Activated CD4-positive, alpha-beta T cell treated with anti-CD3 and anti-CD28 coated beads for 36 hours (primary cell): ENCODE data around the gene TSKU. TPM values are rescaled to one million over a fixed set of nuclear protein-coding genes. Genes with fewer than 3 reads are reported as not detected.

ENCODE experiments used
- ATAC-seq: fragments of 200-7000 bp; cut with Tn5 transposase; one replicate; pipeline ENCODE4 v1.10.0; 2021; ENCODE audit warnings: mild to moderate bottlenecking, moderate library complexity
- CTCF ChIA-PET: fragments of 350-600 bp; sonication (Branson Sonifier 250); formaldehyde crosslinking; loops from one replicate; lab custom pipeline; 2021; ENCODE audit warnings: antibody characterized with exemption; lab: Charles Lee
- POLR2A ChIA-PET: fragments of 350-600 bp; sonication (Branson Sonifier 250); formaldehyde crosslinking; loops from one replicate; lab custom pipeline; 2021; ENCODE audit warnings: antibody characterized with exemption, inconsistent platforms; lab: Charles Lee
- DNase-seq: peaks from one replicate; pipeline ENCODE4 v3.0.0-alpha.2; 2020
- H3K27ac Mint-ChIP-seq: one replicate; pipeline ENCODE4 v1.8.0; 2021; ENCODE audit warnings: mixed read lengths
- H3K27me3 Mint-ChIP-seq: one replicate; pipeline ENCODE4 v1.8.0; 2021; ENCODE audit warnings: mixed read lengths
- H3K36me3 Mint-ChIP-seq: one replicate; pipeline ENCODE4 v1.8.0; 2021; ENCODE audit warnings: low read depth, mixed read lengths
- H3K4me1 Mint-ChIP-seq: one replicate; pipeline ENCODE4 v1.8.0; 2021; ENCODE audit warnings: mixed read lengths
- H3K4me3 Mint-ChIP-seq: one replicate; pipeline ENCODE4 v1.8.0; 2021; ENCODE audit warnings: mild to moderate bottlenecking, moderate library complexity, mixed read lengths
- H3K9me3 Mint-ChIP-seq: one replicate; pipeline ENCODE4 v1.8.0; 2021; ENCODE audit warnings: low read depth, mixed read lengths
- intact Hi-C, 2 experiments: fragments of 100-400 bp; cut with DNase I in 1 of 2; cut with micrococcal nuclease in 1 of 2; formaldehyde crosslinking; loops; one replicate each; pipeline versions ENCODE4 v1.14.2 to v1.15.1; 2022 to 2024; cut with DNase I, micrococcal nuclease
- total RNA-seq, 2 experiments: library from RNA; stranded (reverse); gene quantifications; one replicate each; pipeline ENCODE4 v1.2.3, GENCODE V29; 2021

The TSKU gene
- total RNA-seq, 2 experiments from 2014 or later, result 8.0 to 8.3 TPM

DNA sequence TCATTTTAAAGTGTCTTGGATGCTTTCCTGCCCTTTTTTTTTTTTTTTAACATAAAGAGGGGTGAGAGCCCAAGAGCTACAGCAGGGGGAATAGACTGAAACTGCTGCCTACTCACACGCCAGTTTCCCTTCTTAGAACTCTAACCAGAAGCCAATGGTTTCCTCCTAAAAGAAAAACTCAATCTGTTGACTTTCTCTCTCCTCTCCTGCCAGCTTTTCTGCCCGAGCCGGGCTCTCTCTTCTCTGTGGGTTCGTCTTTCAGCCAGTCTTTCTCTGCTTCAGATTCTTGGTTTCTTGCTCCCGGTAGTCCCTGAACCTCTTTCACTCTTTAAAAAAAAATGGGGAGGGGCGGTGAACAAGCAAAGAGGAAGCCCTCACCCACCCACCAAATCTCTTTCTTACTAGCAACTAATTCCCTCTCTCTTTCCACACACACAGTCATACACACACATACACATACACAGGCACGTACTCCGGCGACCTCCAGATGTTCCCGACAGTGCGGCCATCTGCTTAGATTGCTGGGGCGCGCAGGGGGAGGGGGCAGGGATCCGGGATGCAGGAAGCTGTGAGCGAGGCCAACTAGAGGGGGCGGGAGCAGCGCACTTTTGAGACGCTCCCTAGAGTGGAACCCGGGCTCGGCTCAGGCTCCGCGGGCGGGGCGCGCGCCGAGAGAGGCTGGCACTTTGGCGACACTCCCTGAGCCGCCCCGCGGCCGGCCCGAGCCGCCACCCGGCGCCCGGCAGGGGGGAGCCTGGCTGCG is 444 bp upstream of the TSKU start:
- Mint-ChIP-seq H3K36me3 (no peaks in the 10 kb centered on the region), H3K4me3 (peak overlapping the region; percentile 69), H3K4me1 (peaks cover 15% of the 10 kb centered on the region), H3K27ac (peak overlapping the region; percentile 96), H3K27me3 (peaks cover 41% of the 10 kb centered on the region), H3K9me3 (no peaks in the 10 kb centered on the region)
- ATAC-seq, result peak; percentile 89
- DNase-seq, result peak; percentile 91
- ChIA-PET POLR2A (interaction anchor here (0.7 to 1.4 kb wide), 2 partner anchors 21 to 258 kb away, joined by 3 read pairs; no protein-coding TSS in a partner anchor), CTCF (interaction anchor here (1.1 kb wide), 1 partner anchor 16 kb away, joined by 4 read pairs; no protein-coding TSS in a partner anchor)
- intact Hi-C loops, result loop anchor here (1.0 to 10.0 kb wide), 5 partner anchors 16 to 548 kb away; partner anchors contain the start of genes ACER3 (in 1 of the 2) and EMSY (in 1 of the 2)

DNA sequence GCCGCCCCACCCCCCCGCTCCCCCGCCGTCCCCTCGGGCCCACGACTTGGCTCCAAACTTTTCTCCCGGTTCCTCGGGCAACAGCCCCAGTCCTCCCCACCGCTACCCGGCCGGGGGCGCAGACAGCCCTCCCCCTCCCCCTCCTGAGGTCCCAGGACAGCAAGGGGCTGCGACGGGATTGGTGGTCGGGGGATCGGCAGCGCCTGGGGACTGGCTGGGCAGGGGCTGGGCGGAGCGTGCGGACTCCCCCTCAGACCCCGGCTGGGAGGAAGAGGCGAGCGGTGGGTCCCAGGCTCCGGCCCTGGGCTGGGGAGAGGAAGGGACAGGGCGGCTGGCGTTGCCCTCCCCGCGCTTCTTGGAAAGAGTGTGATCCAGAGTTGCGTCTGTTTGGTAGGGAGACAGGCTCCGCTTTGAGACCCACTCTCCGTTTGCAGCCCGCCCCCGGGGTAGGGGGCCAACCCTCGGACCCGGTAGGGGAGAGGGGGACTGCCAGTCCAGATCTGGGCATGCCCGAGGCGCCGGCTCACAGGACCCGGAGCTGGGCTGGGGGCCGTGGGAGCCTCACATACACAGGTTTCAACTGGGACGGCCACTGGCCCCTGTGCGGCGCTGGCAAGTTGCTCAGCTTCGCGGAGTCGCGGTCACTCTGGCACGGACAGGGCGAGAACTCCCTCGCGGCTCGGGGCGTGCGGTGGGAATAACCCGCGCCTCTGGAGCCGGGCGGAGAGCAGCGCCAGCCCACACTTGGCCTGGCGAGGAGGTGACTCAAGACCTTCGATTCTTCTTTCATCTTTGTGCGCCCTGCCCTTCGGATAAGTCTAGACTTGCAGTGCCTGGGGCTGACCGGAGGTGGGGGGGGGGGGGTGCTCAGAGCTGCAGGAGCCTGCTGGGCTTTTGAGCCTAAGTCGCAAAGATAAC is 999 bp downstream of the TSKU start:
- H3K4me3 Mint-ChIP-seq, result peak overlapping the region; percentile 65
- H3K27me3 Mint-ChIP-seq, result peaks cover 32% of the 10 kb centered on the region
- no peak overlapping the region for H3K27ac Mint-ChIP-seq
- POLR2A ChIA-PET, result no interaction called here
- intact Hi-C loops, result loop anchor here (1.0 to 10.0 kb wide), 5 partner anchors 15 to 549 kb away; partner anchors contain the start of genes ACER3 (in 1 of the 2) and EMSY (in 1 of the 2)
- H3K9me3 Mint-ChIP-seq, result no peaks in the 10 kb centered on the region
- peak; percentile 29 for DNase-seq
- ATAC-seq, result no peak
- CTCF ChIA-PET, result no interaction called here
- no peaks in the 10 kb centered on the region for H3K36me3 Mint-ChIP-seq
- peaks cover 15% of the 10 kb centered on the region for H3K4me1 Mint-ChIP-seq

DNA sequence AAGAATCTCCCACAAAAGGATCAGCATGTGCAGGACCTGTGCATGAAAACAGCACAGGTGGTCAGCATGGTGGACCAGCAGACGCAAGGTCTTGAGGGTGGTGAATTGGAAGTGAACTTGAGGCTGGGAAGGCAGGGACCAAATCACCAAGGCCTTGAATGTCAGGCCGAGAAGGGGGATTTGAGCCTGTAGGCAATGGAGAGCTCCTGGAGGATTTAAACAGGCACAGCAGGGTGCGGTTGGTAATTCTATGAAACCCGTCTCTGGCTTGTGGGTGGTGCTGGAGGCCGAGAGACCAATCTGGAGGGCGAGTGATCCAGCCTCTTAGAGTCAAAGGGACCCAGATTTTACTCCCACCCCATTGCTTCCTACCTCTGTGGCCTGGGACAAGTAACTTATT is 2.4 kb downstream of the TSKU start:
- ATAC-seq (no peak), DNase-seq (no peak)
- Mint-ChIP-seq H3K4me1 (peaks cover 15% of the 10 kb centered on the region), H3K9me3 (no peaks in the 10 kb centered on the region), H3K36me3 (no peaks in the 10 kb centered on the region), H3K4me3 (peak overlapping the region; percentile 65), H3K27me3 (peaks cover 27% of the 10 kb centered on the region), H3K27ac (no peak overlapping the region)
- intact Hi-C loops, result loop anchor here in 1 of 2 experiments (10.0 kb wide), 1 partner anchor 341 kb away; the partner anchor contains the start of gene EMSY
- ChIA-PET POLR2A (no interaction called here), CTCF (interaction anchor here (1.3 to 1.8 kb wide), 2 partner anchors 13 to 25 kb away, joined by 4 to 6 read pairs; no protein-coding TSS in a partner anchor)

DNA sequence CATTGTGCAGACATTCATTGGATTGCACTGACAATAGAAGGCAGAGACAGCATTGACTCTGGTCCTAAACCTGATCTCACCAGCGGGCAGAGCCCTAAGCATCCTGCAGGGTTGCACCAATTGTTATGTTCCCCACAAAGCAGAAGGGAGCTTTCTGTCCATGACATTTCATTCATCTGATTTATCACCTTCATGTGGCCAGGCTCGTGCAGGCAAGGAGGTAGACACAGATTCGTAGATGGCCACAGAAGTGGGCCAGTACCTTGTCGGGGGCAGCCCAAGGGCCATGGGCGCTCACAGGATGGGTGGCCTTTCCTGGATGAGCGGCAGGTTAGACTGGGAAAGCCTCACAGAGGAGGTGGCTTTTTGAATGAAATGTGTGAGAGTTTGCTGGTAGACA is 2.9 kb downstream of the TSKU start:
- no peak for ATAC-seq
- H3K9me3 Mint-ChIP-seq, result no peaks in the 10 kb centered on the region
- POLR2A ChIA-PET, result no interaction called here
- peaks cover 24% of the 10 kb centered on the region for H3K27me3 Mint-ChIP-seq
- DNase-seq, result no peak
- intact Hi-C loops, result loop anchor here in 1 of 2 experiments (10.0 kb wide), 1 partner anchor 341 kb away; the partner anchor contains the start of gene EMSY
- CTCF ChIA-PET, result interaction anchor here (1.3 to 1.8 kb wide), 2 partner anchors 12 to 24 kb away, joined by 4 to 6 read pairs; no protein-coding TSS in a partner anchor
- H3K4me3 Mint-ChIP-seq, result no peak overlapping the region
- H3K4me1 Mint-ChIP-seq, result peaks cover 15% of the 10 kb centered on the region
- no peaks in the 10 kb centered on the region for H3K36me3 Mint-ChIP-seq
- H3K27ac Mint-ChIP-seq, result no peak overlapping the region

DNA sequence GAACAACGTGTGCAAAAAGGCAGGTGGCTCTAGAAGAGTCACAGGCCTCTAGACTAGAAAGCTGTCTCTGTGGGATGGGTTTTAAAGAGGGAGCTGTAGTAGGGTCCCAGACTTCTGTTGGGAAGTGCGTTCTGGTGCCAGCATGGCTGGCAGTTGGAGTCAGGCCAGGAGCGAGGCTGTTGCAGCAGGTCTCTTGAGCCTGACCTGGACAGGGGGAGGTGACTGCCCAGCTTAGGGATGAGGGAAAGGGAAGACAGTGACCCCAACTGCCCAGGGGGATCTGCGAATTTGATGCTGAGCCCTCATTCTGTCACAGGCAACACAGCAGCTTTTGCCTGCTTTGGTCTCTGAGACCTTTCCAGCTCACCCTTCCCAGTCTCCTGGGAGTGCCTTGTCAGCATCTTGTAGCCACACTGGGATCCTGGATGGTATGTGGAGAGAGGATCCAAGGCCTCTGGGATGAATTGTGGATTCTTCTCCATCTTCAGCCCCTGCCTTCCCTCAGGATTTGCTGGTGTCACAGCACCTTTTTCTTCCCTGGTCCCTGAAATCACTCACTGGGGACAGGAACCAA is 3.4 kb downstream of the TSKU start:
- H3K36me3 Mint-ChIP-seq, result no peaks in the 10 kb centered on the region
- DNase-seq, result no peak
- H3K4me1 Mint-ChIP-seq, result peaks cover 15% of the 10 kb centered on the region
- H3K27ac Mint-ChIP-seq, result no peak overlapping the region
- no peak overlapping the region for H3K4me3 Mint-ChIP-seq
- intact Hi-C loops, result loop anchor here in 1 of 2 experiments (10.0 kb wide), 1 partner anchor 342 kb away; the partner anchor contains the start of gene EMSY
- ChIA-PET CTCF (interaction anchor here (1.8 kb wide), 1 partner anchor 12 kb away, joined by 6 read pairs; no protein-coding TSS in a partner anchor), POLR2A (no interaction called here)
- H3K27me3 Mint-ChIP-seq, result peaks cover 22% of the 10 kb centered on the region
- ATAC-seq, result no peak
- H3K9me3 Mint-ChIP-seq, result no peaks in the 10 kb centered on the region

DNA sequence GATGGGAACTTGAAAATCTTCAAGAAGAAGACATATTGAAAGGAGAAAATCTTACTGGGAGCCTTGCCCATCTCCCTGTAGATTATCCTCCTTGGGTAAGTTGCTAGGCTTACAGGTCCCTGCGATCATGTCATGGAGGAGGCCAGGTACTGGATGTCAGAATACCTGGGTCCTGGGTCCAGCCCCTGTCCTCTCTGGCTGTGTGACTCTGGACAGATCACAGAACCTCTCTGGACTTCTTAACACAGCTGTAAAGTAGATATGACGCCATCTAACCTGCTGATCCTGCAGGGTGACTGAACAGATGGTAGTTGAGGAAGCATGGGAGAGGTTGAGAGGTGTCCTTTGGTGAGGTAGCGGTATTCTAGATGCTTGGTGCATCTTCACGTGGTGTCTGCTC is 4.1 kb downstream of the TSKU start:
- intact Hi-C loops, result loop anchor here in 1 of 2 experiments (10.0 kb wide), 1 partner anchor 342 kb away; the partner anchor contains the start of gene EMSY
- peaks cover 22% of the 10 kb centered on the region for H3K27me3 Mint-ChIP-seq
- H3K4me1 Mint-ChIP-seq, result peaks cover 14% of the 10 kb centered on the region
- CTCF ChIA-PET, result interaction anchor here (1.2 kb wide), 2 partner anchors 11 to 52 kb away, joined by 3 to 8 read pairs; no protein-coding TSS in a partner anchor
- POLR2A ChIA-PET, result no interaction called here
- no peak for ATAC-seq
- no peak overlapping the region for H3K4me3 Mint-ChIP-seq
- DNase-seq, result no peak
- no peaks in the 10 kb centered on the region for H3K36me3 Mint-ChIP-seq
- no peaks in the 10 kb centered on the region for H3K9me3 Mint-ChIP-seq
- no peak overlapping the region for H3K27ac Mint-ChIP-seq

DNA sequence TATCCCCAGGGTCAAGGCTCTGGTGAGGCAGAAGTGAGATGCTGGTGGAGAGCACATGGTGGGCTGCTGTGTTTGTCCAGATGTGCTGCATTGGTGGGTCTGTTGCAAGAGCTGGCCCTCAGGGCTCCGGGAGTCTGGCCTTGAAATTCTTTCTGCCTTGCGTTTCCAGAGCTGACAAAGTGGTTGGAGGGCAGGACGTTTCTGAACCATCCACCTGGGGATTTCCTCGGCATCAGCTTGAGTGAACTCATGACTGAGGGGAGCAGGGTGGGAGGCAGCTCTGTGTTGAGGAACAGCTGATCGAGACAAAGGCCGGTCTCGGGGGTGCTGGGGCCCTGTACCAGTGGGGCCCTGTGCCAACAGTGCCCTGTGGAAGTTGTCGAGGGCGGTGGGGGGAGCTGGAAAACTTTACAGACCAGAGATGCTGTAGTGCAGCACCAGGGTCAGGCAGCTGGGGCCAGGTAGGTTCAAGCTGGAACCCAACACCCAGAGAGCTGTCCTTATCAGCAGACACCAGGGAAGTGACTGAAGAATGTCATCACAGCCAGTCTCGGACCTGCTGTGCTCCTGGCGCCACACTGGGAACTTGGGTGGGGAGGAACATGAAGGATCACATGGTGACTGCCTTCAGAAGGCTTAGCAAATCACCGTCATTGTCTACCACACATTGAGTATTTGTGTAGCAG is 4.9 kb downstream of the TSKU start:
- Mint-ChIP-seq H3K36me3 (no peaks in the 10 kb centered on the region), H3K27ac (no peak overlapping the region), H3K4me3 (no peak overlapping the region), H3K9me3 (no peaks in the 10 kb centered on the region), H3K4me1 (peaks cover 7% of the 10 kb centered on the region), H3K27me3 (peaks cover 19% of the 10 kb centered on the region)
- DNase-seq, result no peak
- intact Hi-C loops, result loop anchor here in 1 of 2 experiments (10.0 kb wide), 1 partner anchor 343 kb away; the partner anchor contains the start of gene EMSY
- ATAC-seq, result no peak
- CTCF ChIA-PET, result interaction anchor here (0.8 to 1.2 kb wide), 3 partner anchors 10 to 53 kb away, joined by 3 to 8 read pairs (median 5); no protein-coding TSS in a partner anchor
- POLR2A ChIA-PET, result interaction anchor here (1.0 kb wide), 1 partner anchor 16 kb away, joined by 4 read pairs; no protein-coding TSS in a partner anchor

DNA sequence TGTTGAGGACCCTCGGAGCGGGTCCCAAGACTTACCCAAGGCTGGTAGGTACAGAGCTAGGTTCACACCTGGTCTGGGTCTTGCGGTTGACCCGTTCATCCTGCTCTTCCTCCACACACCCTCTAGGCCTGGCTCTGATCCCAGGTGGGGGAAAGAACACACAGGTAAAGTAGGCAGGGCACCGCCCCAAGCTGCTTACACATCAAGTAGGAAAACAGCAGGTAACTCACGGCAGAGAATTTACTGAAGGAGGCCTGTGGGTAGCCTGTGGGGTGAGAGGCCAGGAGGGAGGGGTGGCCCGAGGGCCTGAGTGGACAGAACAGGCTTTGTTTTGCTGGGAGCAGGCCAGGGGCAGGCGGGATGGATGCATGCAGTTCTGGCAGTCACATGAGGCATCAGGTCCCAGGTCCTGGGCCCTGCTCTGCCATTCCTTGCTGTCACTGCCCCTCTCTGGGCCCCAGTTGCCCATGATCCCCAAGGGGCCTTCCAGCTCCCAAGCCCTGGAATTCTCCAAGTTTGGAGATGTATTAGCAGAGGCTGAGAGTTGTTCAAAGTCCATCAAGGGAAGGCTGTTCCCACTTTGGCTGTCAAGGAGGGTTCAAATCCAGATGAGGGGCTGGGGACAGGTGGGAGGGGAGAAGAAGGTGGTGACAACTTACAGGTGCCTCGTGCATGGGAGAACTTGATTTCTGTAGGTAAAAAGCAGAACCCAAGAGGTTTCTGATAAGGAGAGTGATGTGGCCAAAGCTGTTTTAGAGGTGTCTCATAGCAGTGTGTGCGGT is 5.7 kb downstream of the TSKU start:
- no peak for DNase-seq
- no peak overlapping the region for H3K27ac Mint-ChIP-seq
- intact Hi-C loops, result loop anchor here in 1 of 2 experiments (10.0 kb wide), 1 partner anchor 344 kb away; the partner anchor contains the start of gene EMSY
- peaks cover 7% of the 10 kb centered on the region for H3K4me1 Mint-ChIP-seq
- H3K4me3 Mint-ChIP-seq, result no peak overlapping the region
- H3K36me3 Mint-ChIP-seq, result no peaks in the 10 kb centered on the region
- peaks cover 19% of the 10 kb centered on the region for H3K27me3 Mint-ChIP-seq
- ChIA-PET POLR2A (interaction anchor here (1.0 kb wide), 1 partner anchor 15 kb away, joined by 4 read pairs; no protein-coding TSS in a partner anchor), CTCF (interaction anchor here (1.2 kb wide), 1 partner anchor 54 kb away, joined by 3 read pairs; no protein-coding TSS in a partner anchor)
- no peaks in the 10 kb centered on the region for H3K9me3 Mint-ChIP-seq
- no peak for ATAC-seq

DNA sequence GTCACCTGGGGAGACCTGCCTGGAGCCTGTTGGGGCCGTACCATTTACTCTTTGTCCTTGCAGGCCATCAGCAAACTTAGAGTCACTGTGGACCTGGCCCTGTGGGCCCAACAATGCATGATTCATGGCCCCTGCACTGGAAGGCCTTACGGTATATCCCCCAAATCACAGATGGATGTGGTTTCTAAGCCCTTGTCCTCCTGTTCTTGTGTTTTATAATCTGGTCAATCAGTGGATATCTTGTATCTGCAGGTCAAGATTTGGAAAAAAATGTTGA is 6.2 kb downstream of the TSKU start:
- intact Hi-C loops, result loop anchor here in 1 of 2 experiments (10.0 kb wide), 1 partner anchor 345 kb away; the partner anchor contains the start of gene EMSY
- Mint-ChIP-seq H3K9me3 (no peaks in the 10 kb centered on the region), H3K27me3 (peaks cover 19% of the 10 kb centered on the region), H3K4me1 (peaks cover 7% of the 10 kb centered on the region), H3K4me3 (no peak overlapping the region), H3K36me3 (no peaks in the 10 kb centered on the region), H3K27ac (no peak overlapping the region)
- DNase-seq (no peak), ATAC-seq (no peak)
- CTCF ChIA-PET, result no interaction called here
- POLR2A ChIA-PET, result no interaction called here
